K562 treated with DMSO at 1 percent for 4 hours (cell line): ENCODE results near the gene ZFYVE21. TPM values are rescaled to one million over a fixed set of nuclear protein-coding genes. Genes with fewer than 3 reads are reported as not detected.

ENCODE experiments used
- total RNA-seq: library from RNA; unstranded; fragments of 300-600 nt; gene quantifications from 2 replicates; pipeline ENCODE4 v1.2.3, GENCODE V29; 2022; ENCODE audit not compliant: insufficient read depth

Gene ZFYVE21
- 20.7 and 21.1 TPM in 2 replicates for total RNA-seq

DNA sequence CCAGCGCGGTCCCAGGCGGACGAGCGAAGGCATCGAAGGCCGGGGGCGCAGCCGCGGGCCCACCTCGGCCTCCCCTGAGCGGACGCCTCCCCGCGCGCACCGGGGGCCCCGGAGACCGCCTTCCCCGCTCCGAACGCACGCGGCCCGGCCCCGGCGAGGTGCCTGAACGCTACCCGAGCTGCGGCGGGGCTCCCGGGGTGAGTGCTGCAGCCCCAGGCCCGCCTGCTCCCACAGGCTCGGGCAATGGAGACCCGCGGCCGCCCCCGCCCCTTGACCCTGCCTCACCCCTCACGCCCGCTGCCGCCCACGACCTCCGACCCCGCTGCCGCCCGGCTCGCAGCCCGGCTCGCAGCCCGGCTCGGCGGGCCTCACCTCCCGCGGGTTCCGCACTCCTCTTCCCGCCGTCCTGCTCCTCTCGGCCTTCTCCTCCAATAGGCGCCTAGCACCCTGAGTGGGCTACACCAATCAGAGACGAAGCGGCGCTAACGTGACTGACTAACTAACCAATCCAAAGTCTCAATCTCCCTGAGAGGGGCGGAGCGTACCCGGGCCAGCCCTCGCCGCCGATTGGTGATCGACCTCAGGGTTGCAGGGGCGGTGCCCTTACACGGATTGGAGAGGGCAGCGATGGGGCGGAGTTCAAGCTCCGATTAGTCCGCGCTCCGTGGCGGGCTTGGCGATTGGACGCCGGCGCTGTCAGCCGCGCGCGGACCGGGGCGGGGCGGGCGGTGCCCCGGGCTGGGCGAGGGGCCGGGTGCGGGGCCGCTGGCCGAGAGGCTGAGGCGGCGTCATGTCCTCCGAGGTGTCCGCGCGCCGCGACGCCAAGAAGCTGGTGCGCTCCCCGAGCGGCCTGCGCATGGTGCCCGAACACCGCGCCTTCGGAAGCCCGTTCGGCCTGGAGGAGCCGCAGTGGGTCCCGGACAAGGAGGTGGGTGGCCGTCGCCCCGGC, at the start of gene ZFYVE21, which contains the start of gene XRCC3:
Gene ZFYVE21 (plus strand): TSS at position 759 of the 949 bp plus-strand sequence. CDS start 32 bp downstream, at position 791.
Gene XRCC3 (minus strand): TSS at position 400 of the 949 bp plus-strand sequence. CDS start 4,364 bp downstream, outside the sequence.

Other genes starting within 250 kb of the ZFYVE21 start
- gene CKB, start 193.0 kb upstream of the ZFYVE21 start, total RNA-seq = 336 and 405 TPM in 2 replicates
- gene TRMT61A, start 186.6 kb upstream of the ZFYVE21 start, total RNA-seq = 4.2 and 4.8 TPM in 2 replicates
- 6.1 and 9.7 TPM in 2 replicates for gene BAG5, start 153.2 kb upstream of the ZFYVE21 start, total RNA-seq
- gene COA8, start 152.8 kb upstream of the ZFYVE21 start, total RNA-seq = 39.4 and 42.5 TPM in 2 replicates
- 78.2 and 112 TPM in 2 replicates for gene KLC1, start 86.6 kb upstream of the ZFYVE21 start, total RNA-seq
- gene XRCC3, start 359 bp upstream of the ZFYVE21 start, total RNA-seq = 22.3 and 26.3 TPM in 2 replicates
- 1.7 and 3.6 TPM in 2 replicates for gene PPP1R13B, start 131.8 kb downstream of the ZFYVE21 start, total RNA-seq
- not detected in 2 replicates for gene TDRD9, start 212.6 kb downstream of the ZFYVE21 start, total RNA-seq
- gene RD3L, start 226.7 kb downstream of the ZFYVE21 start, total RNA-seq = not detected in 2 replicates